NCI-H2227 (cell line): Measurements from ENCODE around the gene HS3ST3B1.

Experiments
- DNase-seq: peaks from one replicate; lab custom pipeline; 2025; ENCODE audit not compliant: unreplicated experiment; lab: John Stamatoyannopoulos, UW

The HS3ST3B1 gene

GRCh38 chr17:14320734-14321475, 20.0 kb downstream of the HS3ST3B1 start:
- DNase-seq = no peak

- DNase-seq = no peak
These were observed 20.6 kb downstream of the HS3ST3B1 start for GRCh38 chr17:14321476-14321949.

- no peak for DNase-seq
These were observed 21.3 kb downstream of the HS3ST3B1 start for GRCh38 chr17:14321980-14322776.

GRCh38 chr17:14323522-14323981, 22.7 kb downstream of the HS3ST3B1 start:
- DNase-seq = no peak

- DNase-seq = no peak
These were observed 24.8 kb downstream of the HS3ST3B1 start for GRCh38 chr17:14325618-14326167.

- no peak for DNase-seq
These were observed 29.1 kb downstream of the HS3ST3B1 start for GRCh38 chr17:14329900-14330491.

GRCh38 chr17:14330492-14330962, 29.6 kb downstream of the HS3ST3B1 start:
- DNase-seq = no peak

GRCh38 chr17:14331225-14331981, 30.5 kb downstream of the HS3ST3B1 start:
- DNase-seq = no peak

- DNase-seq = no peak
These were observed 31.1 kb downstream of the HS3ST3B1 start for GRCh38 chr17:14331982-14332298.

GRCh38 chr17:14332331-14332730, 31.4 kb downstream of the HS3ST3B1 start:
- no peak for DNase-seq

GRCh38 chr17:14333506-14333905, 32.6 kb downstream of the HS3ST3B1 start:
- no peak for DNase-seq

GRCh38 chr17:14334276-14334840, 33.5 kb downstream of the HS3ST3B1 start:
- DNase-seq = no peak

GRCh38 chr17:14334919-14335318, 34.0 kb downstream of the HS3ST3B1 start:
- no peak for DNase-seq

- DNase-seq = no peak
These were observed 35.5 kb downstream of the HS3ST3B1 start for GRCh38 chr17:14336418-14336817.

GRCh38 chr17:14337596-14338079, 36.8 kb downstream of the HS3ST3B1 start:
- DNase-seq = no peak

- DNase-seq = no peak
These were observed 40.2 kb downstream of the HS3ST3B1 start for GRCh38 chr17:14340857-14341754.

GRCh38 chr17:14341866-14342265, 41.0 kb downstream of the HS3ST3B1 start:
- DNase-seq = no peak

- no peak for DNase-seq
These were observed 45.9 kb downstream of the HS3ST3B1 start for GRCh38 chr17:14346801-14347200.

GRCh38 chr17:14351493-14351892, 50.6 kb downstream of the HS3ST3B1 start:
- DNase-seq = no peak
